HG03521 (cell line): ENCODE measurements around the gene ZFP2.
"Not testable (repeated sequence)": the region's sequence is repeated elsewhere in the genome, so short reads cannot be mapped to it uniquely, and the experiment has no call there.

Experiments
- ATAC-seq: cut with Tn5 transposase; IDR thresholded peaks from one replicate; pipeline ENCODE4 v1.9.1; 2021; ENCODE audit warnings: mild to moderate bottlenecking, moderate library complexity; ENCODE audit not compliant: unreplicated experiment

ZFP2 gene

GRCh38 chr5:178895615-178896571 is at the start of gene ZFP2:
TSS of gene ZFP2 (plus strand) at chr5:178895913. CDS start at chr5:178931314, 35,401 bp downstream.
- ATAC-seq: no peak

DNA sequence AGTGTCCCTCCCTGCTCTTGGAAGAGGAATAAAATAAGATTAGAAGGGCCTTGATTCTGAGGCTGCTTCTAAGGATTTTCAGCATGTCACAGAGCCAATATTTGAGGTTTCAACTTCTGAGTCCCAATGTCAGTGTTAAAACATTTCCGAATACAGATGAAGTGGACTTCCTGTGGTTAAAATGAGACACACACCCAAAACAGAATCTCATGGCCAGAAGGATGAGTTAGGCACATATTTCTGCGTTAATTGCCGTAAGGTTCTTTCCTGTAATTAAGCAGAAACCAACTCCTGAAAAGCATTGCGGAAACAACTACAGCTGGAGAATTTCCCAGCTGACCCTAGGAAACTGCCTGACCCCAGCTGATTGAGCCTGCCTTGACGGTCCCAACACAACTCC is 46.4 kb upstream of the ZFP2 start:
- no peak for ATAC-seq

GRCh38 chr5:178851951-178852350 is 43.8 kb upstream of the ZFP2 start:
- no peak for ATAC-seq

- no peak for ATAC-seq
These were observed 41.4 kb upstream of the ZFP2 start for GRCh38 chr5:178854284-178854683.

- peak; percentile 97 for ATAC-seq
These were observed 35.8 kb upstream of the ZFP2 start, which contains the start of gene ZNF354B for GRCh38 chr5:178859625-178860521. TSS of gene ZNF354B (plus strand) at chr5:178859953. CDS start at chr5:178861048, 1,095 bp downstream.

DNA sequence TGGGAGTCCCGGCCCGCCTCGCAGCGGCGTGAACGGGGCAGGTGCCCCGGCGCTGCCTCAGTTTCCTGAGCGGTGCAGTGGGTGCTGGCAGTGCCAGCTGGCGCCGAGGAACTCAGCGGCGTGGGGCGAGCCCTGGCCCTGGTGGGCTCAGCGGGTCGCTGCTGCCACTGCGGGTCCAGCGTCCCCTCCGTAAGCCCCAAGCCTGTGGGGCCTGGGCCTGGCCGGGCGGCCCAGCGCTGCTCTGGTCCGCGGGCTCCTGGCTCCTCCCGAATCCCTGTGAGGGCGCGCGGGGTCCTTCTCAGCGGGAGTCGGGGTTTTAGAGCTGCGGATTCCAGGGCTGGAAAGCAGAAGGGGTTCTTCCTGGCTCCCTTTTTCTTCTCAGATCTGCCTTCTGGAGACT is 35.1 kb upstream of the ZFP2 start:
- peak; percentile 4 for ATAC-seq

GRCh38 chr5:178861627-178862026 is 34.1 kb upstream of the ZFP2 start:
- no peak for ATAC-seq

DNA sequence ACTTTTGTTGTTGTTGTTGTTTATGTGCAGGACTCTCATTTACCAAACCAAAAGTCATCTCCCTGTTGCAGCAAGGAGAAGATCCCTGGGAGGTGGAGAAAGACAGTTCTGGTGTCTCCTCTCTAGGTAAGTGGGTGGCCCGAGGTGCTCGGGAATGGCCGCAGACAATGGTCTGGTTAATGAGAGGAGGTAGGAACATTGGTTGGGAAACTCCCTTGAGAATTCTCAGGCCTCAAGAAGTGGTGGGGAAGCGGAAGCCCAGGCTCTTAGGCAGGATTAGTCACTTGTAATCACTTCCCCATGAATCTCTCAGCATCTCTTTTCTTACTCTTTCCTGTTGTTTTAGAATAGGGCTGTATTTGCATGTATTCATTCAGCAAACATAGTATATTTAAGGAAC is 28.8 kb upstream of the ZFP2 start:
- no peak for ATAC-seq

DNA sequence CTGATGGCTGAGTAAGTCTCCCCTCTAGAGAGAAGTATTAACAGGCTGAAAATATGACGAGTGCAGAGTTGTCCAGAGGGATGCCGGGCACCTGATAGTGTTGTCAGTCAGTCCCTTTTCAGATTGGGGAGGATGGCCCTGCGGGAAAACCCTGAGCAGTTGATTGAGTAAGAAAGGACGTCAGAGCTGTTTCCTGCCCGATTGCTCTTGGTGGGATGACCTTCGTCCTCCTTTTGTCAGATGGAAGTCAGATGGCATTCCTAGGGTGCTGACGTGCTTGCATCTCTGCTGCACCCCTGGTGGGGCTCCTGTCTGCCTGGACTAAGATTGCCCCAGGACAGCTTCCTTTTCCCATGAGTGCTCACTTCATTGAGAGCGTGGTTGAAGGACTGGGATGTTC is 26.1 kb upstream of the ZFP2 start:
- ATAC-seq: no peak

DNA sequence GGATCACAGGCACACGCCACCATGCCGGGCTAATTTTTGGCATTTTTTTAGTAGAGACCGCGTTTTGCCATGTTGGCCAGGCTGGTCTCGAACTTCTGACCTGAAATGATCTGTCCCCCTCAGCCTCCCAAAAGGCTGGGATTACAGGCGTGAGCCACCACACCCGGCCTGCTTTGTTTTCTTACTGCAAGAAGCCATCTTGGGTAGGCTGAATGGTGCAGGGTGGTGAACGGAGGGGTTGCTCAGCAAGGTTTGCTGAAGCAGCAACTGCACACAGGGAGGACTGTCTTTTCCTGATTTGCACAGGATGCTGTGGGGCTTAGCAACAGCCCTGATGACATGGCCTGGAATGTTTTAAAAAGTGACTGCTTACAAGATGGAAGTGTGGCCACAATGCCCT is 25.3 kb upstream of the ZFP2 start:
- ATAC-seq: no peak

DNA sequence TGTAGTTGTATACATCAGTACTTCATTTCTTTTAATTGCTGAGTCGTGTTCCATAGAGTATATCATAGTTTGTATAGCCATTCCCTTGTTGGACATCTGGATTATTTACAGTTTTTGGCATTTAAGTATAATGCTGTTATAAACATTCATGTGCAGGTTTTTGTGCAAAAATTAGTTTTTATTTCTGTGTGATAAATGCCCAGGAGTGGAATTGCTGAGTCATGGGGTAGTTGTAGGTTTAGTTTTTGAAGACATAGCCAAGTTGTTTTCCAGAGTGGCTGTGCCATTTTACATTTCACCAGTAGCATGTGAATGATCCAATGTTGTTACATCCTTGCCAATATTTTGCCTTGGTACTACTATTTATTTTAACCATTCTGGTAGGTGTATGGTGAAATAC is 23.4 kb upstream of the ZFP2 start:
- ATAC-seq: no peak

DNA sequence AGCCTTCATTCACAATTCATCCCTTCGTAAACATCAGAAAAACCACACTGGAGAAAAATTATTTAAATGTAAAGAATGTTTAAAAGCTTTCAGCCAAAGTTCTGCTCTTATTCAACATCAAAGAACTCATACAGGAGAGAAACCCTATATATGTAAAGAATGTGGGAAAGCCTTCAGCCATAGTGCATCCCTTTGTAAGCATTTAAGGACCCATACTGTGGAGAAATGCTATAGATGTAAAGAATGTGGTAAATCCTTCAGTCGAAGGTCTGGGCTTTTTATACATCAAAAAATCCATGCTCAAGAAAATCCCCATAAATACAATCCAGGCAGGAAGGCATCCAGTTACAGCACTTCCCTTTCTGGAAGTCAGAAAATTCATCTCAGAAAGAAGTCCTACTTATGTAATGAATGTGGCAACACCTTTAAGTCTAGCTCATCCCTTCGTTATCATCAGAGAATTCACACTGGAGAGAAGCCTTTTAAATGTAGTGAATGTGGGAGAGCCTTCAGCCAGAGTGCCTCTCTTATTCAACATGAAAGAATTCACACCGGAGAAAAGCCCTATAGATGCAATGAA is 12.5 kb upstream of the ZFP2 start:
- ATAC-seq: not testable (repeated sequence)

DNA sequence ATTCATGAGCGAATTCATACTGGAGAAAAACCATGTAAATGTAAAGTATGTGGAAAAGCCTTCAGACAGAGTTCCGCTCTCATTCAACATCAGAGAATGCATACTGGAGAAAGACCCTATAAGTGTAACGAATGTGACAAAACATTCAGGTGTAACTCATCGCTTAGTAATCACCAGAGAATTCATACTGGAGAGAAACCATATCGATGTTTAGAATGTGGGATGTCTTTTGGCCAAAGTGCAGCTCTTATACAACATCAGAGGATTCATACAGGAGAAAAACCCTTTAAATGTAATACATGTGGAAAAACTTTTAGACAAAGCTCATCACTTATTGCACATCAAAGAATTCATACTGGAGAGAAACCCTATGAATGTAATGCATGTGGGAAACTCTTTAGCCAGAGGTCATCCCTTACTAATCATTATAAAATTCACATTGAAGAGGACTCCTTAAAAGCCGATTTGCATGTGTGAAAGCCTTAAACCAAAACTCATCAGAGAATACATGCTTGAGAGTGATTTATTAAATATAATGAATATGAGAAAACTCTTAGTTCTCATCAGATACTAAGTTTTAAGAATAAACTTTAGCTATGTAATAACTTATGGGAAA is 11.8 kb upstream of the ZFP2 start:
- ATAC-seq: no peak

DNA sequence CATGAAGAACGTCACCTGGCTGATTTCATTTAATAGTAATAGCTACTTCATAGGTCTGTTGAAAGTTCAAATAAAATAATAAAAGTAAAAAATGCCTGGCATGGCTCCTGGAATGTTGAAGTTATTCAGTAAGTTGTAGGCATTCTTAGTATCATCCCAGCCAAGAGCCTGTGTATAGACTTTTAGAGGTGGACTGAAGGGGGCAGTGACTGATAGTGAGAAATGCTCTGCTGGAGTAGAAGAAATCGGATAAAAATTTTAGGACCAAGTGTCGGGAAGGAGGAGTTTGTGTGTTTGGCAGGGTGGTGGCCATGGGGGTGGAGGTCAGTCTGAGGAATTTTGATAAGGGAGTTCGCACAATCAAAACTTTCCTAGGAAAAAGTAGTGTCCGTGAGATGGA is 3.6 kb downstream of the ZFP2 start:
- no peak for ATAC-seq

DNA sequence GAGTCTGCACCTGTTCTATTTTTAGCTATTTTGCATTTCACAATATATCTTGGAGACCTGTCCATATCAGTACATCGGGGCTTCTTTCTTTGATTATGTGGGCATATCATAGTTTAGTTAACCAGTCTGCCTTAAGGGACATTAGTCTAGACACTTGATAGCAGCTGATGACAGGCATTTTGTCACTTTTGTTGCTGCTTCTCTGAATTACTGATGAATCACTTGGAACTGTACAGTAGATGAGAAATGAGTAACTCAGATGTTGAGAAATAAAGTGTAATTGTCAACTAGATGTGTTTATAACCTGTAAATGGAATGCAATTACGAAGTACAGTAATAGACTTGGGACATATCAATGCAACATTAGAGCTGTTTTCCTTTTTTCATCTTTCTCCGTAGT is 7.1 kb downstream of the ZFP2 start:
- ATAC-seq: no peak

- ATAC-seq: no peak
These were observed 36.4 kb downstream of the ZFP2 start for GRCh38 chr5:178931846-178932760.

DNA sequence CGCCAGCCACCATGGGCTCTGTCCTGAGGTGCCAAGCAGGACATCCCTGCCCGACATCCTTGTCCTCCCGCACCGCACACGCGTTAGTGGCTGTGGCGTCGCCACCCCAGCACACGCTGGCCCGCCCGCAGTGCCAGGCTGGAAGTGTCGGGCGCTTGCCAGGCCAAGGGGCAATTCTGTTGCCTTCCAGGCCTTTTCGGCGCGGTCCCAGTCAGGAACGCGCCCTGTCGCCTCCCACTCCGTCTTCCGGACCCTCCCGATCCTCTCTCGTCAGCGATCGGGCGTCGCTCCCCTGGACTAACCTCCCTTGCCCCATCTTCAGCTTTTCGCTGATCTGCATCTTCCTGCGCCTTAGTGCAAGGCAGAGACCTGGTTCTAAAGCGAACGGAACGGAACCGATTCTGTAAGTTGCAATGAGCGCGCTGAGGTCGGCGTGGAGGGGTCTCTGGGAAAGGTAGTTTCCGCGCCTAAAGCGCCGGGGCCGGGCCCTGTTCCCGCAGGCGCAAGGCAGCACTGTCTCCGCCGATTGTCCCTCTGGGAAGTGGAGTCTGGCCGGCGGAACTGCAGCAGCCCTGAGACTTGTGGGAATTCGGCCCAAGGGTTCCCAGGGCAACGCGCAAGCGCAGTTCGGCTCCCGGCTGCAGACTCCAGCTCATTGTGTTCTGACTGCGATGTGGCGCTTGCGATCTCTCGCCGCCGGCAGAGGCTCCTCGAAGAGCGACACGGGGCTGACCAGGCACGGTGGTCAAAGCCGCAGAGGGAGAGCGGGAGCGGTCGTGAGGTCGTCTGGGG is 45.1 kb downstream of the ZFP2 start, which contains the start of gene ZNF454:
TSS of gene ZNF454 (plus strand) at position 630 of the 792 bp plus-strand sequence. CDS start 1,594 bp downstream, outside the sequence.
- ATAC-seq: no peak

- no peak for ATAC-seq
These were observed 45.6 kb downstream of the ZFP2 start for GRCh38 chr5:178941361-178941760.
